Hepatocyte (in vitro differentiated cells): ENCODE data around the gene GPRC5A. TPM values are rescaled to one million over a fixed set of nuclear protein-coding genes. Genes with fewer than 3 reads are reported as not detected.

Source experiments
- DNase-seq: peaks from one replicate; pipeline ENCODE4 v3.0.0-alpha.2; 2016; ENCODE audit warnings: low spot score
- H2AFZ ChIP-seq: fragments of 200-600 bp; sonication (generic); 2 replicates; pipeline ENCODE4 v1.6.0; 2016; ENCODE audit warnings: antibody characterized with exemption, mild to moderate bottlenecking
- H3K27ac ChIP-seq: fragments of 200-600 bp; sonication (generic); 2 replicates; pipeline ENCODE4 v1.5.1; 2016; ENCODE audit warnings: mild to moderate bottlenecking
- H3K27me3 ChIP-seq: fragments of 200-600 bp; sonication (generic); 2 replicates; pipeline ENCODE4 v1.6.1; 2016
- H3K36me3 ChIP-seq: fragments of 200-600 bp; sonication (generic); replicated peaks from 2 replicates; pipeline ENCODE4 v1.5.1; 2016; ENCODE audit warnings: low read depth; ENCODE audit not compliant: insufficient read depth
- H3K4me1 ChIP-seq: fragments of 200-600 bp; sonication (generic); 2 replicates; pipeline ENCODE4 v1.5.1; 2016; ENCODE audit warnings: mild to moderate bottlenecking, moderate library complexity; ENCODE audit not compliant: insufficient read depth
- H3K4me2 ChIP-seq: fragments of 200-600 bp; sonication (generic); 2 replicates; pipeline ENCODE4 v1.6.0; 2016
- H3K4me3 ChIP-seq: fragments of 200-600 bp; sonication (generic); 2 replicates; pipeline ENCODE4 v1.5.1; 2016; ENCODE audit warnings: mild to moderate bottlenecking
- H3K79me2 ChIP-seq: fragments of 200-600 bp; sonication (generic); 2 replicates; pipeline ENCODE4 v1.6.0; 2017; ENCODE audit warnings: mild to moderate bottlenecking
- H3K9me2 ChIP-seq: fragments of 200-600 bp; sonication (generic); replicated peaks from 2 replicates; pipeline ENCODE4 v1.6.0; 2017; ENCODE audit warnings: mild to moderate bottlenecking; ENCODE audit not compliant: insufficient read depth
- H3K9me3 ChIP-seq: fragments of 200-600 bp; sonication (generic); 2 replicates; pipeline ENCODE4 v1.5.1; 2016; ENCODE audit warnings: low read depth, mild to moderate bottlenecking
- H4K20me1 ChIP-seq: fragments of 200-600 bp; sonication (generic); 2 replicates; pipeline ENCODE4 v1.6.0; 2016; ENCODE audit warnings: mild to moderate bottlenecking; ENCODE audit not compliant: insufficient read depth, poor library complexity, severe bottlenecking
- EZH2 ChIP-seq: fragments of 200-600 bp; sonication (generic); IDR thresholded peaks from 2 replicates; pipeline ENCODE4 v1.6.1; 2016; ENCODE audit warnings: antibody characterized with exemption, mild to moderate bottlenecking, borderline replicate concordance
- EZH2phosphoT487 ChIP-seq: fragments of 200-600 bp; sonication (generic); IDR thresholded peaks from one replicate; pipeline ENCODE4 v1.6.1; 2018; ENCODE audit warnings: antibody characterized with exemption, mild to moderate bottlenecking, low read depth, moderate library complexity; ENCODE audit not compliant: unreplicated experiment, severe bottlenecking
- WGBS: methylation state at CpG from one replicate; pipeline ENCODE4 v1.1.6; 2016; ENCODE audit warnings: low lambda C conversion rate; ENCODE audit errors: missing lambda C conversion rate; 5-methylcytosine and 5-hydroxymethylcytosine counted together
- polyA plus RNA-seq: library from polyadenylated mRNA; unstranded; fragments of >200 nt; fragmentation: Nextera tagmentation; extraction: Ambion mirVana; gene quantifications from 2 replicates; pipeline ENCODE4 v1.2.1, GENCODE V29; 2016
- total RNA-seq: library from RNA; depleted of rRNA; stranded (reverse); fragments of >200 nt; gene quantifications from 2 replicates; pipeline ENCODE4 v1.2.3, GENCODE V29; 2014
- TF ChIP-seq, protein P1 (sequence below): fragments of 200-600 bp; sonication (generic); IDR thresholded peaks from 2 replicates; pipeline ENCODE4 v1.5.1; 2016; ENCODE audit warnings: antibody characterized with exemption, mild to moderate bottlenecking; ENCODE audit not compliant: poor library complexity

Gene GPRC5A
- total and polyA plus RNA-seq, 2 experiments from 2014 or later, result 60.2 to 80.4 TPM

DNA sequence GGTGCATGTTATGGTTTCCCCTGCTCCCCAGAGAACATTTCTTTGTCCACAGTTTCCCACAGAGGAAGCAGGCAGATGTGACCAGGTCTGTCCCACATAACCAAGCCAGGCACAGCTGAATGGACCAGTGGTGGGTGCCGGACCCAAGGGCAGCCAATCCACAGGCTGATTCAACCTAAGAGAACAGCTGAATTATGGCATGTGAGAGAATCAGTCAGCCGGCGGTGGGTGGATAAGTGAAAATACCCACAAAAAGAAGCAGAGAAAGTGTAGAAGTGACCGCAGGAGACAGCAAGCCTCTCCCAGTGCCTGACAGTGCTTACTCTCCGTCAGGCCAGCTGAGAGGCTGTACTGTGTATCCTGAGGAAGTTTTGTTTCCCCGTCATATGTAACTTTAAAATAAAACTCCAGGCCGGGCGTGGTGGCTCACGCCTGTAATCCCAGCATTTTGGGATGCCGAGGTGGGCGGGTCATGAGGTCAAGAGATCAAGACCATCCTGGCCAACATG, 45.7 kb downstream of the GPRC5A start:
- H3K79me2 ChIP-seq, result no peaks in the 10 kb centered on the region
- no peaks in the 10 kb centered on the region for H4K20me1 ChIP-seq
- H3K27me3 ChIP-seq, result no peaks in the 10 kb centered on the region
- no peaks in the 10 kb centered on the region for H3K9me3 ChIP-seq
- H3K9me2 ChIP-seq, result no peaks in the 10 kb centered on the region
- no peak overlapping the region for H3K27ac ChIP-seq
- no peak overlapping the region for H3K4me3 ChIP-seq
- WGBS, result 94% methylated on average over 11 of the region's 11 CpGs
- no peak overlapping the region for H3K4me2 ChIP-seq
- no peak for DNase-seq
- TF ChIP-seq EZH2phosphoT487 (no peak), EZH2 (no peak)
- TF ChIP-seq, protein P1, sequence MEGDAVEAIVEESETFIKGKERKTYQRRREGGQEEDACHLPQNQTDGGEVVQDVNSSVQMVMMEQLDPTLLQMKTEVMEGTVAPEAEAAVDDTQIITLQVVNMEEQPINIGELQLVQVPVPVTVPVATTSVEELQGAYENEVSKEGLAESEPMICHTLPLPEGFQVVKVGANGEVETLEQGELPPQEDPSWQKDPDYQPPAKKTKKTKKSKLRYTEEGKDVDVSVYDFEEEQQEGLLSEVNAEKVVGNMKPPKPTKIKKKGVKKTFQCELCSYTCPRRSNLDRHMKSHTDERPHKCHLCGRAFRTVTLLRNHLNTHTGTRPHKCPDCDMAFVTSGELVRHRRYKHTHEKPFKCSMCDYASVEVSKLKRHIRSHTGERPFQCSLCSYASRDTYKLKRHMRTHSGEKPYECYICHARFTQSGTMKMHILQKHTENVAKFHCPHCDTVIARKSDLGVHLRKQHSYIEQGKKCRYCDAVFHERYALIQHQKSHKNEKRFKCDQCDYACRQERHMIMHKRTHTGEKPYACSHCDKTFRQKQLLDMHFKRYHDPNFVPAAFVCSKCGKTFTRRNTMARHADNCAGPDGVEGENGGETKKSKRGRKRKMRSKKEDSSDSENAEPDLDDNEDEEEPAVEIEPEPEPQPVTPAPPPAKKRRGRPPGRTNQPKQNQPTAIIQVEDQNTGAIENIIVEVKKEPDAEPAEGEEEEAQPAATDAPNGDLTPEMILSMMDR, result no peak
- no peaks in the 10 kb centered on the region for H3K4me1 ChIP-seq
- H2AFZ ChIP-seq, result no peak overlapping the region
- no peaks in the 10 kb centered on the region for H3K36me3 ChIP-seq

DNA sequence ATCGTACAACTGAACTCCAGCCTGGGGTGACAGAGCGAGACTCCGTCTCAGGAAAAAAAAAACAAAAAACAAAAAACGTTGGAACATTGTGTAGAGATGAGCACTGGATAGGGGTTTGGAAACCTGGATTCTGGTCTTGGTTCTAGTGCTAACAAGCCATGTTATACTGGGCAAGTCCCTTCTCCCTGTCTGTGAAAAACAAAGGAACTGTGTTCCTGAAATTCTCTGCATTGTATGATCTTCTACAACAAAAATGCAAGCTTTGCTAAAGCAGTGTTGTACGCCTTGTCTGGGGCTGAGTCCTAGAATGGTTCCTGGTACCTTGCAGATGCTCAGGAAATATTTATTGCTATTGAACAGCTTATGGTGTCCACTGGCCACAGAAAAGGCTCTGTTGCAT, 47.2 kb downstream of the GPRC5A start:
- no peaks in the 10 kb centered on the region for H3K36me3 ChIP-seq
- H3K4me2 ChIP-seq, result no peak overlapping the region

DNA sequence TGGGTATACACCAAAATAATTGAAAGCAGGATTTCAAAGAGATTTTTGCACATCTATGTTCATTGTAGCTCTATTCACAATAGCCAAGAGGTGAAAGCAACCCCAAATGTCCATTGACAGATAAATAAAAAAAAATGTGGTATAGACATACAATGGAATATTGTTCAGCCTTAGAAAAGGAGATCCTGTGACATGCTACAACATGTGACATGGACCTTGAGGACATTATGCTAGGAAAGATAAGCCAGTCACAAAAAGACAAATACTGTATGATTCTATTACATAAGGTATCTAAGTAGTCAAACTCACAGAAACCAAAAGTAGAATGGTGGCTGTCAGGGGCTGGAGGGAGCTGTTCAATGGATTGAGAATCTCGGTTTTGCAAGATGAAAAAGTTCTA, 48.5 kb downstream of the GPRC5A start:
- Histone ChIP-seq H3K36me3 (no peaks in the 10 kb centered on the region), H3K27ac (no peak overlapping the region), H2AFZ (no peak overlapping the region), H4K20me1 (no peaks in the 10 kb centered on the region), H3K4me1 (no peaks in the 10 kb centered on the region), H3K4me2 (no peak overlapping the region), H3K9me3 (no peaks in the 10 kb centered on the region), H3K4me3 (no peak overlapping the region), H3K9me2 (no peaks in the 10 kb centered on the region), H3K27me3 (no peaks in the 10 kb centered on the region), H3K79me2 (no peaks in the 10 kb centered on the region)
- TF ChIP-seq, protein P1, result no peak
- TF ChIP-seq EZH2 (no peak), EZH2phosphoT487 (no peak)
- WGBS, result 87% methylated on average over 1 of the region's 1 CpG
- DNase-seq, result no peak

More for the DNA sequence above, 47.2 kb downstream of the GPRC5A start:
- Histone ChIP-seq H3K9me3 (no peaks in the 10 kb centered on the region), H3K4me3 (no peak overlapping the region), H2AFZ (no peak overlapping the region), H3K27ac (no peak overlapping the region), H3K79me2 (no peaks in the 10 kb centered on the region), H3K9me2 (no peaks in the 10 kb centered on the region), H3K27me3 (no peaks in the 10 kb centered on the region), H4K20me1 (no peaks in the 10 kb centered on the region), H3K4me1 (no peaks in the 10 kb centered on the region)
- DNase-seq, result no peak
- TF ChIP-seq EZH2 (no peak), EZH2phosphoT487 (no peak)
- 88% methylated on average over 5 of the region's 5 CpGs for whole genome bisulfite sequencing

DNA sequence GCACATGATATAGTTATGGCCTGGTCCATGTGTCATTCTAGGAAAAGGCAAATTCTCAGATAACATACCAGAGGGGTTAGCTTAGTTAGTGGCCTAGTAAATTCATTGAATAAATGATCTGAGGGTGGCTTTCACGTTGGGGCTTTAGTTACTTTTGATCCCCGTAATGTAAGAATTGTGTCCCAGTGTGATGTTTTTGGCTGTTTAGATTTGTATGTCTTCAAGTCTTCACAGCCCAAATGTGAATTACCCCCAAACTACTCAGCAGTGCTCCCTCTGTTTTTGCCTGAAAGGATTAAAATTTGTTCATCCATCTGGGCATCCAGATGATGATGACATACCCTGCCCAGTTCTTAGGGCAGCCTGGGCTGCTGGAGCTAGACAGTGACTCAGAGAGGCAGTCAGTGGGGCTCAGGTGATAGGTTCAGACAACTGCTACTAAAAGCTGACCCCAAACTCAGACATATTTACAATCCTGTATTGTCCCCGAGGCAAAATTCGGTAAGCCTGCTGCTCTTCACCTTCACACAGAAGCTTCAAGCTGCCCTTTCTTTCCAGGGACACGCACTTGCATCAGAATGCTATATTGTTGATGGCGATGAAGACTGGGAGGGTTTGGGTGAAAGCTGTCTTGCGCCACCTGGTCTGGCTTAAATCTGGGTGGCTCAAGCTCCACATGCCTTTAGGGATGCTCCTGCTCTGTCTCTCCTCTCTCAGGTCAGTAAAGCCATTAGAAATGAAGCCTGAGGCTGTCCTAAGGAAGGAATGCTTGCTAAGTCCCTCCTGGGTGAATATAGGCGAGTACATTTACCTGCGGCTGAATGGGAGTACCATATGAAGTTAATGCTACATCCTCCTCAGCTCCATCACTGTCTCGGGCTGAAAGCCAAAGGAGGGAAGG, 50.3 kb downstream of the GPRC5A start:
- no peak for DNase-seq
- Histone ChIP-seq H3K4me2 (no peak overlapping the region), H4K20me1 (no peaks in the 10 kb centered on the region), H3K4me1 (no peaks in the 10 kb centered on the region), H3K9me2 (no peaks in the 10 kb centered on the region), H3K36me3 (no peaks in the 10 kb centered on the region), H3K9me3 (no peaks in the 10 kb centered on the region), H3K27ac (no peak overlapping the region), H2AFZ (no peak overlapping the region), H3K27me3 (no peaks in the 10 kb centered on the region), H3K4me3 (no peak overlapping the region), H3K79me2 (no peaks in the 10 kb centered on the region)
- TF ChIP-seq, protein P1, result no peak
- no peak for TF ChIP-seq EZH2
- TF ChIP-seq EZH2phosphoT487, result no peak
- 83% methylated on average over 10 of the region's 10 CpGs for WGBS
